Myocyte (in vitro differentiated cells): ENCODE measurements around the gene RBM20. TPM values are rescaled to one million over a fixed set of nuclear protein-coding genes. Genes with fewer than 3 reads are reported as not detected.

Experiments
- DNase-seq: peaks from one replicate; pipeline ENCODE4 v3.0.0-alpha.2; 2012; ENCODE audit warnings: low read depth
- total RNA-seq: library from RNA; depleted of rRNA; stranded (reverse); fragments of >200 nt; gene quantifications from 2 replicates; pipeline ENCODE4 v1.2.3, GENCODE V29; 2014

RBM20 gene
- total RNA-seq, 1 donor from 2014 or later = 2.6 TPM

DNA sequence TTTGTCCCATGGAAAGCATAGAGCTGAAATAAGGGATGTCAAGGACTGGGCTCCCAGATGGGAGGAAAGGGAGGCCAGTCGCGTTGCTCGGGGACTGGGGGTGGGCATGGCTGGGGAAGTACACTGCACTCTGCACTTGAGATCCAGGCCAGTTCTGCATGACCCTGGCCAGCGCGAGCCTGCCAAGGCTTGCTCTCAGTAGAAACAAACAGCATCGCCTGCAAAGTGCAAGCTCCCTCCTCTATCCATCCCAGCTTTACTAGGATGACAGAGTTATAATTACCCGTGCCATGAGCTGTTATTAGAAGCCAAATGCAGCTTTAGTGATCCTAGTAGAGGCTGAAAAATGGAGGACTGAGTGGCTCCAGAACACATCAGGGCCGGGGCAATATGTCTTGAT lies 183.7 kb downstream of the RBM20 start:
- no peak for DNase-seq

DNA sequence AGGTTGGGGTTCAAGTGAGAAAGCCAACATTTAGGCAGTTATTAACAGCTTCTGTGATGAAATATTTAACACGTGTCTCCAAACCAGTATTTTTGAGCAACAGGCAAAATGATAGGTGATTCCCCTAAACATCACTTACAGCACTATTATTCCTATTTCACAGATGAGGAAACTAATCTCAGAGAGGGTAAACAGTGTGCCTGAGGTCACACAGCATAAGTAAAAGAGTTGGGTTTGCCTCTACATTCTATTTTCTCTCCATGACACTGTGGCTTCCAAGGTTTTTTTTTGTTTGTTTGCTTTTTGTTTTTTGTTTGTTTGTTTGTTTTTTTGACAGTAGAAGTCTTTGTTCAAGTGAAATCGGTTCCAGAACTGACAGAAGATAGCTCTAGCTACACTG lies 184.4 kb downstream of the RBM20 start:
- no peak for DNase-seq

- no peak for DNase-seq
These were observed 185.7 kb downstream of the RBM20 start for GRCh38 chr10:110829721-110830410.

DNA sequence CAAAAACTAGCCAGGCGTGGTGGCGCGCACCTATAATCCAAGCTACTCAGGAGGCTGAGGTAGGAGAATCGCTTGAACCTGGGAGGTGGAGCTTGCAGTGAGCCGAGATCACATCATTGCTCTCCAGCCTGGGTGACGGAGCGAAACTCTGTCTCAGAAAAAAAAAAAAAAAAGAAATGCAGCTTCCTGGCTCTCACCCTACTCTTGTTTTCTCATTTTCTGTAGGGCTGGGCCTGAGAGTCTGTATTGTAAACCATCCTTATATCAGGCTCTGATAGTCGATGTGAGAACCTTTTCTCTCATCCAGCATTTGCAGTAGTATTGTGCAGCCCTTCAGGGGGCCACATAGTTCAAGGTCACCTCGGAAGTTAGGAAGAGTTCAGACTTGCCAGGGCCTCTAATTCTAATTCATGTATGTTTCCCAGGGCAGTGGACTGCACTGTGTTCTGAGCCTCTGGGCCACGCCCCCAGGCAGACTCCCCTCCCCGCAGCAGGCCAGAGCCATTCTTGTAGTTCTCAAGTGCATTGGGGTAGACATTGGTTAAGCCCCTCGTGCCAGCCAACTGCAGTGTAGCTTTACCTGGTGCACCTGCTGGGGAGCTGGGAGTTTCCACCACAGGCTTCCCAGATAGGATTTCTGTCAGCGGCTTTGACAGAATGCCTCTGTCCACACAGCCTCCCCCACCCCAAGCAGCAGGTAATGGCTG lies 189.3 kb downstream of the RBM20 start:
- no peak for DNase-seq

DNA sequence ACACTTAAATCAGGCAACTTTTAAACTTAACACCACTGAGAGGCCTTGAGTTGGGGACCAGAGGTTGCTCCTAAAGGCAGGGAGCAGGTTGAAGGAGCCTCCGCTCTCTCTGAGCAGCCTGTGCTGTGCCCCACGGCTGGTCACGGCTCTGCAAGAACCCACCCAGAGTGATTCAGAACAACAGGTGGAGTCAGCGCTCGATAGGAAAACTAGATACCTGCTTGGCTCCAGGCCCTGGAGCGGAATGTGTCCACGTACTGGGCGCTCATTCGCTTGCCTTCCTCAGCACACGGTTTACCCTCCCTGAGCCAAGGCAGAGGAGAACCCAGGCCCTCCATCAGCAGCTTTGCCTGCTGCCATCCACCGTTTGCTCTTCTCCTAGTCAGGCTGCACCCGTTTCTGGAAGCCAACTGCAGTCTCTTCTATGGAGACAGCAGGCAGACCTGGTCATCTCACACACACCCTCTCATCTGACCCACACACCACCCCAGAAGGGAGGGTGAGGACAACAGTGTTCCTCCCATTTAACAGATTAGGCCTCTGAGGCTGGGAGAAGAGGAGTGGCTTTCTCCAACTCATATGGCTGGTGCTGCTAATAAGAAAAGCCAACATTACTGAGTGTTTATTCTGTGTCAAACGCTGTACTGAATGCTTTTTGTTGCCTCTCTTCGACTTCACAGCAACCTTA lies 189.9 kb downstream of the RBM20 start:
- DNase-seq = no peak

GRCh38 chr10:110834629-110835301 lies 190.6 kb downstream of the RBM20 start:
- DNase-seq = no peak

DNA sequence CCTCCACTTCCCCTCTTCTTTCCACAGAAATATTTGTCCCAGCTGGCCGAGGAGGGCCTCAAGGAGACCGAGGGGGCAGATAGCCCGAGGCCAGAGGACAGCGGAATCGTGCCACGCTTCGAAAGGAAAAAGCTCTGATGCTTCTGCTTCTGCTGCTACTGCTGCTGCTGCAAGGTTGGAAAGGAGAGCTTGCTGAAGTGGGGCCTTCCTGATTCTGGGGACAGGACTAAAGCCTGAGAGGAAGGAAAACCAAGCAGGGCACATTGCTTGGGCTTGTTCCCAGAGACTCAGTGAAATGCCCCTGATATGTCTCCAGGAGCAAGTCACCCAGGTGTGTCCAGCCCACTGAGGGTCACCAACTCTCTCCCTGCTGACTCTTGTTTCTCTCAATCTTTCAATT lies 191.7 kb downstream of the RBM20 start:
- DNase-seq = no peak

GRCh38 chr10:110836706-110837105 lies 192.6 kb downstream of the RBM20 start:
- no peak for DNase-seq

DNA sequence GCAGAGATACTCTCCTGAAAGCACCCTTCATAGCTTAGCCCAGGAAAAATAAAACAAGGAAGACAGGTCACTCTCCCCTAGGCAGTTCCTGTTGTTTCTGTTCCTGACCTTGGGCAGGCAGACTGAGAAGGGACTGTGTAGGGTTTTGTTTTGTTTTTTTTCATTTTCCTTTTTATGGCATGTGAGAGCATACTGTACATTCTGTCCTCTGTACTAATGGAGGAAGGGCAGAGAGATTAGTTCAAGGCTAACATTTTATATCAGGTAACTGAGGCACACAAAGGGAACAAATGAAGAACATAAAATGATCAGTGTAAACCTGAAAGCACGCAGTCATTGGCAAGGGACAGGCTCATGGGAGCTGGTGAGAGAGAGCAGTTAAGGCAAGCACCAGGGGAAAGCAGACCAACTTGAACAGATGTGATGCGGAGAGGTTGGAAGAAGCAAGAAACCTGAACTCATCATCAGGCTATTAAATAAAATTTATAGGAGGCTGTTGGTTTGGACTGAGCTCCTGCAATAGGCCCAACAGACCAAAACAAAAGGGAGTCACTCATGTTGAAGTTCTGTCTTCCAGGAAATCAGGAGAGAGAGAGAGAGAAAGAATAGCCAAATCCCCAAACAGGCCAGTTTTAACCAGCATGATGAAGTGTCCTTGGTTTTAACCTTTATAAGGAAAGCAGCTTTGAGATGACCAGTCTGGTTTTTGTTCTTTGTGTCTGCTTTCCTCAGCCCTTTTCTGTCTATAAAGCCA lies 193.5 kb downstream of the RBM20 start:
- no peak for DNase-seq

DNA sequence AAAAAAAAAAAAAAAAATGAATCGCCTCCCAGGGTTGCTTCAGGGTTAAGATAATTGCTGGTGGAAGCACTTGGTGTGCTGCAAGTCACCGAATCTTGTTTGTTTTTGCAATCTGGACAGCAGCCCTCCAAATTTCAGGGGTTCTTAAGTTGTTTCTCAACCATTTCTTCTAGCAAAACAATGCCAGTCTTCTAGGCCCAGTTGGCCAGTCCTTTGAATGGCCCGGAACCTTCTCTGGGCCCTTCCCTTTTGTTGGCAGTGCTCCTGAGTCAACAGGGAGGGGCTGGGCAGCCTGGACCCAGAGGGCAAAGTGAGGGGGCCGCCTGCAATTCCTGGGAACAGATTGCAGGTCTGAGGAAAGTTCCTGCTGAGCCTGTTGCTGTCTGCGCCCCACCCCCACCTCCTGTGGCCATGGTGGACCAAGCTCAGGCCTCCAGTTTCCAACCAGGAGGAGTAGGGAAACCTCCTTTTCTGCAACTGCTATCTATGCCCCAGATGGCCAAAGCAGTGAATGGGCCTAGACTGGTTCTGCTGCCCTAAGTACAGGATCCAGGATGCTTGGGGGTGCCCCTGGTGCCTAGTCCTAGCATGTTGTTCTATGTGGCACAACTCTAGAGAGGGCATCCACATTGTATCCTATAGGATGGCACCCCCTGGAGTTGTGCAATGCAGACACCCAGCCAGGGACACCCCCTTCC lies 196.2 kb downstream of the RBM20 start:
- DNase-seq = no peak

- no peak for DNase-seq
These were observed 196.8 kb downstream of the RBM20 start for GRCh38 chr10:110840923-110841428.

DNA sequence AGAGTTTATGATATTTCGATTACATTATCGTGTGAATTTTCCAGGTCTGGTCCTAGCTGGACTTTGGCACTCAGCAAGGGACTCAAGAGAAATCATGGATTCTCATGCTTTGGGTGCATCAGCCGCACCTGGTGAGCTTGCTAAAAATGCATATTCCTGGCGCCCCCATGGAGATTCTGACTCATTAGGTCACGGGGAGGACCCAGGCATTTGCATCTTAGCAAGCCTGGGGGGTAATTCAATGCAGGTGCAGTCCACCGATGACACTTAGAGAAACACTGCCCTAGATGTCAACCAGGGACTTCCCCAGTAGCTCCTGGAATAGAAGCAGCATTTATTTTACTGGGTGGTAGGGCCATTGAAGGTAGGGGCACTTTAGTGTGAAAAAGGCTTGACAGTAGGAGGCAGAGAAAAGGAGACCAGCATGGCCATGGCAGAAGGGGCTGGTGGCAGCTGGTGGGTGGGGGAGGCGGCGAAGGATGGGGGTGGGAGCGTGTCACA lies 197.7 kb downstream of the RBM20 start:
- DNase-seq = no peak

DNA sequence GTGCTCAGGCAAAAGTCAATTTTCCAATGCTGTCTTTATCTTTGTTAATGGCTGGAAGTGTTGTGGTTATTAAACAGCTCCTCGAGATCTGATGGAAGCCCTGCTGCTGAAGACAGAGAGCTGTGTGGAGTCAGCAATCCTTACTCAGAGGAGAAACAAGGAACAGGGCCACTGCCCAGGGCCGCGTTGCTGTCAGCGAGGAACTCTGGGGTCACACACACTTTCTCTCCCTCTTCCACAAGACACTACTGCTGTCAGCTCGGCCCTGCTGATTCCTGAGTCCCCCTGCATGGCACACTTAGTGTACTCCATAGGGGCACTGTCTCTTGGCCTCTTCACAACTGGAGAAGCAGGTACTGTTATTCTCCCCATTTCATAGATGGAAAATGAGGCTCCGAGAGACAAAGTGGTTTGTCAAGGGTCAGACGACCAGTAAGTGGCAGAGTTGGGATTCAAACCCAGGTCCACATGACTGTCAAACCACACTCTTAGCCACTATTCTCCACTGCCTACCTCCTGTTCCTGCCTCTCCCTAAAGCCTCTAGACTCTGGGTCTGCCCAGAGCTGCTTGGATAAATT lies 198.3 kb downstream of the RBM20 start:
- no peak for DNase-seq

DNA sequence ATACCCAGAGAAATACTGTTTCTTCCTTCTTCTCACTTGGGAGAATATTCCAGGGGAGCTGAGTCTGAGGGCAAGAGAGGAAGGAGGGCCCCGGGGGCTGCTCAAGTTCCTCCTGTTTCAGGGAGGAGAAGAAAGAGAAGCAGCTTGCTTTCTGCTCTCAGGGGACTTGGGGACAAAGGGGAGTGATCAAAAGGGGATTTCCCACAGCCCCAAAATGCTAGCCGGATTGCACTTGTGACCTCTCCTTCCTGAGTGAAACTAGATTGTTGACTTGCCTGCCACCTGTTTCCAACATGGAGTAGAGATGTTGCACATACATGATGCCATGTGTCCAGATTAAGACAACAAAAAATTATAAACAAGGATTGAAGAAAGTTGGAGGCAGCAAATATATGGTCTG lies 198.9 kb downstream of the RBM20 start:
- no peak for DNase-seq

- no peak for DNase-seq
These were observed 199.9 kb downstream of the RBM20 start for GRCh38 chr10:110843796-110844616.

GRCh38 chr10:110844617-110844881 lies 200.4 kb downstream of the RBM20 start:
- no peak for DNase-seq

DNA sequence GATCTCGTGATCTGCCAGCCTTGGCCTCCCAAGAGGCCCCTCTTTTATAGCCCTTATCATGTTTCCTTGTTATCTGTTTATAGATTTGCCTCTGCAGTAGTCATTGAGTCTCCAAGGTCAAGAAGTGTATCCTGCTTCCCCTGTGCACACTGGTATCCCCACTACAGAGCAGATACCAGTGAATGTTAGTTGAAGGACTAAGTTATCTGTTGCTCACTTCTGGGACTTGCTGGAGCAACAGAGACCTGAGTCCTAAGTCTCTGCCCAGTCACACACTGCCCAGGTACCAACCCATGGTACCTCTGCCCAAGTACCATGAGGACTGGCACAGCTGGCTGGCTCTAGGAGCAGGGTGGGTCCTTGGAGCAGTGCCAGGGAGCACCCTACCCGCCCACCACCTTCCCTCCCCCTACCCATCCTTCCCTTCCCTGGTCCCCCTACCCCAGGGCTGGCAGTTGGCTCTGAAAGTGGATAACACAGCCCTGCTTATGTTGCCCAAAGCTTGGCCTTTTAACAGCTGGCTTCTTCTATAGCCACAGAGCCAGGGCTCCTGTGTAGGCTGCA lies 201.1 kb downstream of the RBM20 start:
- DNase-seq = no peak

GRCh38 chr10:110845756-110846620 lies 201.9 kb downstream of the RBM20 start:
- DNase-seq = no peak
